ENCODE data around the gene PSMB1. TPM values are rescaled to one million over a fixed set of nuclear protein-coding genes. Genes with fewer than 3 reads are reported as not detected.

PSMB1 gene
- total and polyA plus RNA-seq, 9 of the 15 experiments (the other 6 are each of a cell fraction or from before 2014, with no cell fraction given), result 447 to 2,953 (median 884) TPM

DNA sequence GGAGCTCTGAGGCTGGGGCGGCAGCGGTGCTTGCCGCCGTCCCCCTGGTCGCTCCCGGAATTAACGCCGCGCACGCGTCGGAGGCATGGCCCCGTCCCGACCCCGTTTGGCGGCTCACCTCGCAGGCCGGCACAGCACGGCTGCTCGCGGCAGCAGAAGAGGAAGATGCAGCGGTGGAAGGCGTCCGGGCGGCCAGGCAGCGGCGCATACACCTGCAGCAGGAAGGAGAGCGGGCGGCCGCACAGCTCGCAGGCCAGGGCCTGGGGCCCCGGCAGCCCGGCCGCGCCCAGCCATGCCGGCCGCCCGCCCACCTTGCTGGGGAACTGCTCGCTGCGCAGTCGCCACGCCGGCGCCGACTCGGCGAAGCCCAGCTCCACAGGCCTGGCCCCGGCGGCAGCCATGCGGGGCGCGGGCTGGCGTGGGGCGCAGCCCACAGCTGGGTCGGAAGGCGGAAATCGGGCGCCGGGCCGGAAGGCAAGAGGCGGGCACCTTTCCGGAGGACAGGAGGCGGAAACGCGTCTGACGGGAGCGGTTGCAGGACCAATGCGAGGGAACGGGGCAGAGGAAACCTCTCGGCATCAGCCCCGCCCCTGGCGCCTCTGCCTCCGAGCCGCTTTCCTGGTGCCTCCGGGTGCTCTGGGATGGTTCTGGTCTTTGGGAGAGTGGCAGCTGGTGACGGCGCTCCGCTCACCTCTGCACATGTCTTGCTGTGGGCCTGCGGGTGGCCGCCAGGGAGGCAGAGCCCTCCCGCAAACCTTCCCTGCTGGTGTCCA is 31.3 kb upstream of the PSMB1 start, which contains the start of gene PDCD2 (continued):
- TF ChIP-seq SAFB2 (IDR thresholded peaks at IDR 0.05; ENCODE audit: borderline replicate concordance, low read depth, low read length, severe bottlenecking) (no peak), POLR3G (IDR thresholded peaks at IDR 0.05; ENCODE audit: extremely low read depth, insufficient read length, insufficient replicate concordance) (no peak), ZNF165 (CRISPR knock-in tag; IDR thresholded peaks at IDR 0.05; ENCODE audit: borderline replicate concordance) (no peak), MITF (IDR thresholded peaks at IDR 0.05) (peak; percentile 3; the same call in 1 of the 2 replicates), ZNF586 (CRISPR knock-in tag; conservative IDR thresholded peaks at IDR 0.05) (no peak), LCOR (CRISPR knock-in tag; IDR thresholded peaks at IDR 0.05) (no peak), ZNF140 (CRISPR knock-in tag; IDR thresholded peaks at IDR 0.05) (no peak), MTF1 (CRISPR knock-in tag; IDR thresholded peaks at IDR 0.05; ENCODE audit: borderline replicate concordance) (0 out of 2 replicates have a peak, but pooled peaks have one; percentile 19), ZBTB12 (CRISPR knock-in tag; IDR thresholded peaks at IDR 0.05) (peak; percentile 48; the same call in 1 of the 2 replicates)
- TF ChIP-seq, protein P1, sequence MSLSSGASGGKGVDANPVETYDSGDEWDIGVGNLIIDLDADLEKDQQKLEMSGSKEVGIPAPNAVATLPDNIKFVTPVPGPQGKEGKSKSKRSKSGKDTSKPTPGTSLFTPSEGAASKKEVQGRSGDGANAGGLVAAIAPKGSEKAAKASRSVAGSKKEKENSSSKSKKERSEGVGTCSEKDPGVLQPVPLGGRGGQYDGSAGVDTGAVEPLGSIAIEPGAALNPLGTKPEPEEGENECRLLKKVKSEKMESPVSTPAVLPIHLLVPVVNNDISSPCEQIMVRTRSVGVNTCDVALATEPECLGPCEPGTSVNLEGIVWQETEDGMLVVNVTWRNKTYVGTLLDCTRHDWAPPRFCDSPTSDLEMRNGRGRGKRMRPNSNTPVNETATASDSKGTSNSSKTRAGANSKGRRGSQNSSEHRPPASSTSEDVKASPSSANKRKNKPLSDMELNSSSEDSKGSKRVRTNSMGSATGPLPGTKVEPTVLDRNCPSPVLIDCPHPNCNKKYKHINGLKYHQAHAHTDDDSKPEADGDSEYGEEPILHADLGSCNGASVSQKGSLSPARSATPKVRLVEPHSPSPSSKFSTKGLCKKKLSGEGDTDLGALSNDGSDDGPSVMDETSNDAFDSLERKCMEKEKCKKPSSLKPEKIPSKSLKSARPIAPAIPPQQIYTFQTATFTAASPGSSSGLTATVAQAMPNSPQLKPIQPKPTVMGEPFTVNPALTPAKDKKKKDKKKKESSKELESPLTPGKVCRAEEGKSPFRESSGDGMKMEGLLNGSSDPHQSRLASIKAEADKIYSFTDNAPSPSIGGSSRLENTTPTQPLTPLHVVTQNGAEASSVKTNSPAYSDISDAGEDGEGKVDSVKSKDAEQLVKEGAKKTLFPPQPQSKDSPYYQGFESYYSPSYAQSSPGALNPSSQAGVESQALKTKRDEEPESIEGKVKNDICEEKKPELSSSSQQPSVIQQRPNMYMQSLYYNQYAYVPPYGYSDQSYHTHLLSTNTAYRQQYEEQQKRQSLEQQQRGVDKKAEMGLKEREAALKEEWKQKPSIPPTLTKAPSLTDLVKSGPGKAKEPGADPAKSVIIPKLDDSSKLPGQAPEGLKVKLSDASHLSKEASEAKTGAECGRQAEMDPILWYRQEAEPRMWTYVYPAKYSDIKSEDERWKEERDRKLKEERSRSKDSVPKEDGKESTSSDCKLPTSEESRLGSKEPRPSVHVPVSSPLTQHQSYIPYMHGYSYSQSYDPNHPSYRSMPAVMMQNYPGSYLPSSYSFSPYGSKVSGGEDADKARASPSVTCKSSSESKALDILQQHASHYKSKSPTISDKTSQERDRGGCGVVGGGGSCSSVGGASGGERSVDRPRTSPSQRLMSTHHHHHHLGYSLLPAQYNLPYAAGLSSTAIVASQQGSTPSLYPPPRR (CRISPR knock-in tag; IDR thresholded peaks at IDR 0.05; ENCODE audit: borderline replicate concordance), result no peak
- TF ChIP-seq, protein P2, sequence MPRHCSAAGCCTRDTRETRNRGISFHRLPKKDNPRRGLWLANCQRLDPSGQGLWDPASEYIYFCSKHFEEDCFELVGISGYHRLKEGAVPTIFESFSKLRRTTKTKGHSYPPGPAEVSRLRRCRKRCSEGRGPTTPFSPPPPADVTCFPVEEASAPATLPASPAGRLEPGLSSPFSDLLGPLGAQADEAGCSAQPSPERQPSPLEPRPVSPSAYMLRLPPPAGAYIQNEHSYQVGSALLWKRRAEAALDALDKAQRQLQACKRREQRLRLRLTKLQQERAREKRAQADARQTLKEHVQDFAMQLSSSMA (CRISPR knock-in tag; IDR thresholded peaks at IDR 0.05), result peak; percentile 50; the same call in 1 of the 2 replicates
- TF ChIP-seq, protein P3, sequence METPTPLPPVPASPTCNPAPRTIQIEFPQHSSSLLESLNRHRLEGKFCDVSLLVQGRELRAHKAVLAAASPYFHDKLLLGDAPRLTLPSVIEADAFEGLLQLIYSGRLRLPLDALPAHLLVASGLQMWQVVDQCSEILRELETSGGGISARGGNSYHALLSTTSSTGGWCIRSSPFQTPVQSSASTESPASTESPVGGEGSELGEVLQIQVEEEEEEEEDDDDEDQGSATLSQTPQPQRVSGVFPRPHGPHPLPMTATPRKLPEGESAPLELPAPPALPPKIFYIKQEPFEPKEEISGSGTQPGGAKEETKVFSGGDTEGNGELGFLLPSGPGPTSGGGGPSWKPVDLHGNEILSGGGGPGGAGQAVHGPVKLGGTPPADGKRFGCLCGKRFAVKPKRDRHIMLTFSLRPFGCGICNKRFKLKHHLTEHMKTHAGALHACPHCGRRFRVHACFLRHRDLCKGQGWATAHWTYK (CRISPR knock-in tag; IDR thresholded peaks at IDR 0.05), result peak; percentile 82; the same call in 1 of the 2 replicates

Measured in K562 (cell line).